Psoas muscle (tissue), 8 donors: ENCODE data around the gene NAA60. TPM values are rescaled to one million over a fixed set of nuclear protein-coding genes. Genes with fewer than 3 reads are reported as not detected.
A peak's percentile ranks its signal among the peaks of the same experiment; 100 is the strongest.
"Not testable (repeated sequence)": the region's sequence is repeated elsewhere in the genome, so short reads cannot be mapped to it uniquely, and the experiment has no call there.

Experiments used
- ATAC-seq, 4 donors: fragments of 200-7000 bp; cut with Tn5 transposase; one replicate each; pipeline ENCODE4 v1.9.1; 2020; ENCODE audit warnings: moderate library complexity in 3 of 4, mild to moderate bottlenecking in 2 of 4
- DNase-seq, 2 donors: peaks; one replicate each; pipeline ENCODE4 v3.0.0-alpha.2; 2020
- H3K27ac ChIP-seq: fragments of 200-600 bp; one replicate; pipeline ENCODE4 v1.8.0; 2022
- H3K27me3 ChIP-seq, 3 donors: fragments of 200-600 bp in 1 of 3; one replicate each; pipeline versions ENCODE4 v1.6.1 to v1.8.0; 2013 to 2022; ENCODE audit warnings: low read length in 2 of 3, mild to moderate bottlenecking in 2 of 3, moderate library complexity in 1 of 3; ENCODE audit not compliant: insufficient read depth in 3 of 3
- H3K36me3 ChIP-seq, 2 donors: fragments of 200-600 bp in 1 of 2; one replicate each; pipeline versions ENCODE4 v1.6.1 to v1.8.0; 2013 to 2022; ENCODE audit warnings: low read depth in 1 of 2, mild to moderate bottlenecking in 1 of 2, moderate library complexity in 1 of 2; ENCODE audit not compliant: insufficient read depth in 1 of 2
- H3K4me1 ChIP-seq: fragments of 200-600 bp; one replicate; pipeline ENCODE4 v1.8.0; 2022
- H3K4me3 ChIP-seq: fragments of 200-600 bp; one replicate; pipeline ENCODE4 v1.8.0; 2022; ENCODE audit warnings: mild to moderate bottlenecking
- H3K9me3 ChIP-seq: fragments of 200-600 bp; one replicate; pipeline ENCODE4 v1.8.0; 2022
- CTCF ChIP-seq: fragments of 200-600 bp; IDR thresholded peaks from one replicate; pipeline ENCODE4 v1.8.0; 2022; ENCODE audit warnings: antibody characterized with exemption
- WGBS, 3 donors: extraction: QIAGEN DNeasy Blood & Tissue Kit; methylation state at CpG; one replicate each; pipeline versions ENCODE4 v1.1.6 to v1.1.7; 2013; 5-methylcytosine and 5-hydroxymethylcytosine counted together
- intact Hi-C, 2 donors: fragments of 100-400 bp; cut with DNase I; formaldehyde crosslinking; loops; one replicate each; pipeline versions ENCODE4 v1.11.0 to v1.14.2; 2022
- polyA plus RNA-seq, 3 donors: library from polyadenylated mRNA; stranded (reverse); fragments of 200-250 nt; gene quantifications; one replicate each; pipeline ENCODE4 v1.2.3, GENCODE V29; 2013
- total RNA-seq, 4 donors: library from RNA; stranded (reverse); fragmentation: NEBNext Ultra II Directional in 2 of 4; extraction: Animal tissue kit (Norgen Biotek cat#: 25700) in 2 of 4; gene quantifications; one replicate each; pipeline versions ENCODE4 v1.2.1 to v1.2.4, GENCODE V29; 2021 to 2023
- donor health status: healthy with polysubstance abuse.
- donor health status: DM: no; HTN: no; CAD: no; lungs with moderate emphysema.
- donor health status: Bipolar disorder and iron deficiency.
- donor health status: healthy.
- donor health status: DM: yes; HTN: yes; CAD: no.
- donor health status: DM: no; HTN: no; CAD: no.
- donor health status: DM: no; HTN: no; CAD: no.
- donor health status: DM: yes; HTN: yes; CAD: no.

NAA60 gene
- total and polyA plus RNA-seq, 7 donors: 17.9 to 29.3 (median 20.1) TPM

GRCh38 chr16:3469736-3470135, 26.3 kb downstream of the NAA60 start:
- intact Hi-C loops: no loop called here
- WGBS, 3 donors: 86 to 90% (median 88%) methylated on average over 7 of the region's 7 CpGs
- Histone ChIP-seq H3K9me3 (no peaks in the 10 kb centered on the region), H3K4me3 (no peak overlapping the region), H3K36me3 (peaks cover 0 to 6% of the 10 kb centered on the region in 2 donors), H3K4me1 (peaks cover 47% of the 10 kb centered on the region), H3K27ac (no peak overlapping the region), H3K27me3 (no peaks in the 10 kb centered on the region)
- TF ChIP-seq CTCF: no peak
- peak in 1 of 2 donors; percentile 32 for DNase-seq
- no peak for ATAC-seq

GRCh38 chr16:3470723-3471122, 27.2 kb downstream of the NAA60 start:
- DNase-seq: peak in 1 of 2 donors; percentile 17
- TF ChIP-seq CTCF: no peak
- Histone ChIP-seq H3K36me3 (peaks cover 0 to 6% of the 10 kb centered on the region in 2 donors), H3K27ac (no peak overlapping the region), H3K27me3 (no peaks in the 10 kb centered on the region), H3K4me3 (no peak overlapping the region), H3K9me3 (no peaks in the 10 kb centered on the region), H3K4me1 (peaks cover 47% of the 10 kb centered on the region)
- intact Hi-C loops: no loop called here
- WGBS, 3 donors: 74 to 81% (median 81%) methylated on average over 9 of the region's 9 CpGs
- ATAC-seq: peak in 2 of 4 donors; percentile 33 to 65

GRCh38 chr16:3471518-3472176, 28.2 kb downstream of the NAA60 start:
- ATAC-seq: no peak
- Histone ChIP-seq H3K9me3 (no peaks in the 10 kb centered on the region), H3K36me3 (no peaks in the 10 kb centered on the region), H3K4me3 (no peak overlapping the region), H3K27ac (no peak overlapping the region), H3K4me1 (peaks cover 50% of the 10 kb centered on the region), H3K27me3 (no peaks in the 10 kb centered on the region)
- no peak for TF ChIP-seq CTCF
- WGBS, 3 donors: 76 to 88% (median 87%) methylated on average over 20 of the region's 20 CpGs
- peak in 1 of 2 donors; percentile 38 for DNase-seq
- intact Hi-C loops: no loop called here

- H3K4me1 ChIP-seq: peaks cover 37% of the 10 kb centered on the region
- intact Hi-C loops: no loop called here
- no peaks in the 10 kb centered on the region for H3K27me3 ChIP-seq
- WGBS, 3 donors: 80 to 89% (median 81%) methylated on average over 10 of the region's 10 CpGs
- no peak overlapping the region for H3K27ac ChIP-seq
- DNase-seq (no peak), ATAC-seq (no peak)
- TF ChIP-seq CTCF: no peak
- H3K9me3 ChIP-seq: no peaks in the 10 kb centered on the region
- H3K4me3 ChIP-seq: no peak overlapping the region
- H3K36me3 ChIP-seq: no peaks in the 10 kb centered on the region
These were observed 29.6 kb downstream of the NAA60 start for GRCh38 chr16:3472878-3473595.

GRCh38 chr16:3473596-3473943, 30.1 kb downstream of the NAA60 start:
- H3K9me3 ChIP-seq, ATAC-seq, H3K27me3 ChIP-seq, H3K27ac ChIP-seq, H3K36me3 ChIP-seq, H3K4me3 ChIP-seq, DNase-seq, intact Hi-C loops: not testable (repeated sequence)
- WGBS, 3 donors: 81 to 85% (median 83%) methylated on average over 3 of the region's 3 CpGs
- H3K4me1 ChIP-seq: peaks cover 33% of the 10 kb centered on the region
